ENCODE data around the gene SHD. TPM values are rescaled to one million over a fixed set of nuclear protein-coding genes. Genes with fewer than 3 reads are reported as not detected.

SHD gene
- total and polyA plus RNA-seq, 9 of the 15 experiments (the other 6 are each of a cell fraction or from before 2014, with no cell fraction given): 0.05 to 0.62 (median 0.15) TPM; not detected in 5

- TF ChIP-seq SAP30 (IDR thresholded peaks at IDR 0.05; ENCODE audit: borderline replicate concordance, insufficient read depth, low read depth, low read length, poor library complexity, severe bottlenecking) (no peak), L3MBTL2 (IDR thresholded peaks at IDR 0.05) (peak; percentile 94), CHD1 (IDR thresholded peaks at IDR 0.05; ENCODE audit: low read length) (no peak), GTF2A2 (tag; IDR thresholded peaks at IDR 0.05) (no peak), HDGF (IDR thresholded peaks at IDR 0.05) (0 out of 2 replicates have a peak, but pooled peaks have one; percentile 38), HCFC1 (IDR thresholded peaks at IDR 0.05; ENCODE audit: low read depth, low read length) (peak; percentile 35; the same call in 1 of the 2 replicates), PHB (CRISPR knock-in tag; IDR thresholded peaks at IDR 0.05) (no peak), GABPB1 (CRISPR knock-in tag; IDR thresholded peaks at IDR 0.05) (peak; percentile 26; the same call in 1 of the 2 replicates), EP400 (IDR thresholded peaks at IDR 0.05) (peak; percentile 65; the same call in 1 of the 2 replicates), CBFA2T2 (conservative IDR thresholded peaks at IDR 0.05) (no peak), ZFP91 (CRISPR knock-in tag; IDR thresholded peaks at IDR 0.05) (no peak), SMARCA5 (IDR thresholded peaks at IDR 0.05) (no peak), ZFX (CRISPR knock-in tag; IDR thresholded peaks at IDR 0.05) (peak; percentile 70), EGR1 (conservative IDR thresholded peaks at IDR 0.05) (0 out of 2 replicates have a peak, but pooled peaks have one; percentile 7), RNF2 (IDR thresholded peaks at IDR 0.05) (0 out of 2 replicates have a peak, but pooled peaks have one; percentile 31), SAFB2 (IDR thresholded peaks at IDR 0.05; ENCODE audit: borderline replicate concordance, low read depth, low read length, severe bottlenecking) (no peak)
These were observed 31.4 kb downstream of the SHD start (continued) for GRCh38 chr19:4310247-4311121.
